ENCODE results near the gene SPRED2. TPM values are rescaled to one million over a fixed set of nuclear protein-coding genes. Genes with fewer than 3 reads are reported as not detected.
A peak's percentile ranks its signal among the peaks of the same experiment; 100 is the strongest.

SPRED2 gene
- total RNA-seq, 4 donors from 2014 or later: 15.6 to 63.0 (median 44.8) TPM

DNA sequence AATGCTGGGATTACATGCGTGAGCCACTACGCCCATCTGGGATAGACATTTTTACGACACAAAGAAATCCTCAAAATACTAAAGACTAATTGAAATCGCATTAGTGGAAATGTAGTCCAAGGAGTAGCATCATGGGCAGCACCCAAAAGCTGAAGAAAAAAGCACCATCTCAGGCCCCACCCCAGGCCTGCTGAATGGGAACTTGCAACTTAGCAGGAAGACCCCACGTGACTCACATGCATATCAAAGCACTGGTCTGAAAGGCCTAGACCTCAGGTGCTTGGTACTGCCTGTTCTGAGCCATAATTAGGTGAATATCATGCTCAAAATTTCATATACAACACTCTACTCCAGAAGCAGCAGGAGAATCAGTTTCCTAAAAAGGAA lies 28.9 kb downstream of the SPRED2 start:
- peak overlapping the region in 1 of 2 donors; percentile 1 for H3K27ac ChIP-seq
- no peaks in the 10 kb centered on the region for H3K9me3 ChIP-seq
- intact Hi-C loops (cut with DNase I; ENCODE audit: low total_unique reads): no loop called here
- peaks cover 0 to 4% of the 10 kb centered on the region in 2 donors for H3K4me1 ChIP-seq
- H3K4me3 ChIP-seq: no peak overlapping the region
- TF ChIP-seq POLR2A (IDR thresholded peaks at IDR 0.05): no peak
- TF ChIP-seq, protein P1, sequence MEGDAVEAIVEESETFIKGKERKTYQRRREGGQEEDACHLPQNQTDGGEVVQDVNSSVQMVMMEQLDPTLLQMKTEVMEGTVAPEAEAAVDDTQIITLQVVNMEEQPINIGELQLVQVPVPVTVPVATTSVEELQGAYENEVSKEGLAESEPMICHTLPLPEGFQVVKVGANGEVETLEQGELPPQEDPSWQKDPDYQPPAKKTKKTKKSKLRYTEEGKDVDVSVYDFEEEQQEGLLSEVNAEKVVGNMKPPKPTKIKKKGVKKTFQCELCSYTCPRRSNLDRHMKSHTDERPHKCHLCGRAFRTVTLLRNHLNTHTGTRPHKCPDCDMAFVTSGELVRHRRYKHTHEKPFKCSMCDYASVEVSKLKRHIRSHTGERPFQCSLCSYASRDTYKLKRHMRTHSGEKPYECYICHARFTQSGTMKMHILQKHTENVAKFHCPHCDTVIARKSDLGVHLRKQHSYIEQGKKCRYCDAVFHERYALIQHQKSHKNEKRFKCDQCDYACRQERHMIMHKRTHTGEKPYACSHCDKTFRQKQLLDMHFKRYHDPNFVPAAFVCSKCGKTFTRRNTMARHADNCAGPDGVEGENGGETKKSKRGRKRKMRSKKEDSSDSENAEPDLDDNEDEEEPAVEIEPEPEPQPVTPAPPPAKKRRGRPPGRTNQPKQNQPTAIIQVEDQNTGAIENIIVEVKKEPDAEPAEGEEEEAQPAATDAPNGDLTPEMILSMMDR (IDR thresholded peaks at IDR 0.05): no peak
- H3K36me3 ChIP-seq: no peaks in the 10 kb centered on the region
- no peak for DNase-seq
- no peaks in the 10 kb centered on the region for H3K27me3 ChIP-seq

DNA sequence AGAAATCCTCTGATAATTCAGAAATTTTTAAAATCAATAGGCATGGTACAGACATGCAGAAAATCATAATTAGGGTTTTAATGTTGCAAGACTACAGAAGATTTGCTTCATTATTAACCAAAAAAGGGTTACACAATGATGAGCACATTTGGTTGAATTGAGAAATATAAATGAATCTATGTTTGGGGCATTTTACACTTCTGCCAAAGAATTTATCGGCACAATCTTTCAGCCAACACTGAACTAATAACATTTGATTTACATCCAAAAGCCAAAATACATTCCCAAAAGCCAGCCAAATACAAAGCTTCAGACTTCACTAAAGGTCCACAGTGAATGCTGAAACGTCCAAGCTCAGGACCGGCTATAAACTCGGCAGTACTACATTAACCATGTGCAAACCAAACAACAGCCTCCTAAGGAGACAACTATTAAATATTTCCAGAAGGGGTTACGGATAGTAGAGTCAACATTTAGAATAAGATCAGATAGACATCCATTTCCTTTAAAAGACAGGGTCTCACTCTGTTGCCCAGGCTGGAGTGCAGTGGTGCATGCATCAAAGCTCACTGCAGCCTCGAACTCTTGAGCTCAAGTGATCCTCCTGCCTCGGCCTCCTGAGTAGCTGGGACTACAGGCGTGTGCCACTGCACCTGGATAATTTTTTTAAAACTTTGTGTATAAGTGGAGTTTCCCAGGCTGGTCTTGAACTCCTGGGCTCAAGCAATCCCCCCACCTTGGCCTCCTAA lies 29.4 kb downstream of the SPRED2 start:
- Histone ChIP-seq H3K9me3 (no peaks in the 10 kb centered on the region), H3K4me1 (peaks cover 0 to 4% of the 10 kb centered on the region in 2 donors), H3K27me3 (no peaks in the 10 kb centered on the region), H3K27ac (no peak overlapping the region), H3K36me3 (no peaks in the 10 kb centered on the region), H3K4me3 (no peak overlapping the region)
- TF ChIP-seq POLR2A (IDR thresholded peaks at IDR 0.05): no peak
- TF ChIP-seq, protein P1 (IDR thresholded peaks at IDR 0.05): no peak
- no peak for DNase-seq
- intact Hi-C loops (cut with DNase I; ENCODE audit: low total_unique reads): no loop called here

DNA sequence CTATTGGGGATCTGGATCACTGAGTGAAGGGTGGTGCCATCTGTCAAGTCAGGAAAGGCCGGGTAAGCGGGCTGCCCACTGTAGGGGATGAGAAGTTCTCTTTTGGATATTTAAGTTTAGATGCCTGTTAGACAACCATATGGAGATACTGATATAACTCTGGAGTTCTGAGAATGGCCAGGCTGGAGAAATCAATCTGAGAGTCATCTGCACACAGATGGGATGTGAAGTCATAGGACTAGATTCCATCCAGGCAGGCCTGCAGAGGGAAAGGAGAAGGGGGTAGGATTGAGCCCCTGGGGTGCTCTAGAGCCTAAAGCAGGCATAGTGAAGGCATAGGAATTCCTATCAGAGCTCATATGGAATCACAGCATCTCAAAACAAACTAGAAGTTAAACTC lies 30.1 kb downstream of the SPRED2 start:
- Histone ChIP-seq H3K4me1 (peaks cover 0 to 4% of the 10 kb centered on the region in 2 donors), H3K27me3 (no peaks in the 10 kb centered on the region), H3K4me3 (no peak overlapping the region), H3K36me3 (no peaks in the 10 kb centered on the region), H3K27ac (no peak overlapping the region), H3K9me3 (no peaks in the 10 kb centered on the region)
- DNase-seq: no peak
- intact Hi-C loops (cut with DNase I; ENCODE audit: low total_unique reads): no loop called here
- no peak for TF ChIP-seq POLR2A (IDR thresholded peaks at IDR 0.05)
- TF ChIP-seq, protein P1 (IDR thresholded peaks at IDR 0.05): no peak

DNA sequence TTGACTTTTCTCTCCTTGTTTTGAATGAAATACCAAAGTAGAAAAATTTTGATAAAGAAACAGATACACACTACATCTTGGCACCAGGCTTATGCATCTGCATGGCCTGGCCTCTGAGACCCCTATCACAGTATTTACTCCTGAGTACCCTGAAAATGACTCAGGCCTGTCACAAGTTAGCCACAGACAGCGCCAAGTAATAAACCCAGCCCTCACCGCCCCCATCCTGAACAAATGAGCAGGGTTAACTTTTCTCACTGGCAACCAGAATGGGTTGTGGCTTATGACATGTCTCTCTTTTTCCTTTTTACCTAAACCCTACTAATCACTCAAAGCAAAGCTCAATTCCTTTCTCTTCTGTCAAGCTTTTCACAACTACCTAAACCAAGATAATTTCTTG lies 35.3 kb downstream of the SPRED2 start:
- peak overlapping the region in 1 of 2 donors; percentile 10 for H3K27ac ChIP-seq
- no peaks in the 10 kb centered on the region for H3K27me3 ChIP-seq
- H3K36me3 ChIP-seq: no peaks in the 10 kb centered on the region
- DNase-seq: no peak
- TF ChIP-seq, protein P1 (IDR thresholded peaks at IDR 0.05): no peak
- TF ChIP-seq POLR2A (IDR thresholded peaks at IDR 0.05): no peak
- intact Hi-C loops (cut with DNase I; ENCODE audit: low total_unique reads): no loop called here
- H3K4me1 ChIP-seq: peaks cover 0 to 7% of the 10 kb centered on the region in 2 donors
- H3K9me3 ChIP-seq: no peaks in the 10 kb centered on the region
- no peak overlapping the region for H3K4me3 ChIP-seq

DNA sequence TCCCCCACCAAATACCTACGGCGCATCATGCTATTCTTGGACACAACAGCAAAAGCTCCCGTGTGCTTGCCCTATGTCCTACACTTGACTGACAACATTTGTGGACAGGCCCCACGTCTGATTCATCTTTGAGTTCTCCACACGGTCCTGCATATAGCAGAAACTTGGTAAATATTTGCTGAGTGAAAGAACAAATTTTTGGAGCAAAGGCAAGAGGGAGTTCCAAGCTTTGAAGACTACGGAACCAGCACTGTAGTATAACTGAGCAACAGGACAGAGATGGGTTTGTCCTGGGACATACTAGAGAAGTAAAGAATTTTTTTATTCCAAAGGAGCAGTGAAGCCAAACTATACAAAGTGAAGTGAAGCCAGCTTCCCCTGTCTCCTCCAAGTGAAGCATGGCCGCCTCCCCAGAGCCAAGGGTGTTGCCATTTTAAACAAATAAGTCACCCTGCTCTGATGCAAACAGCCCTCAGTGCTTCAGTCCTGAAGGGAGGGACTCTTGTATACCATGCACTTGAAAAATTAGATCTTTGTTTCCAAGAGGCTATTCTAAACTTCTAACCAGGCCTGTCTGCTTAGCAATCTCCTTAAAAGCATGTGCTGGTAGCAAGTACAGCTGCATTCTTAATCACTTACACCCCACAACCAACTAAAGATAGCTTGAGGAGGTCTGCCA lies 35.9 kb downstream of the SPRED2 start:
- TF ChIP-seq, protein P1 (IDR thresholded peaks at IDR 0.05): no peak
- no peak for TF ChIP-seq POLR2A (IDR thresholded peaks at IDR 0.05)
- Histone ChIP-seq H3K27me3 (no peaks in the 10 kb centered on the region), H3K4me3 (no peak overlapping the region), H3K36me3 (no peaks in the 10 kb centered on the region), H3K9me3 (no peaks in the 10 kb centered on the region), H3K4me1 (peaks cover 0 to 7% of the 10 kb centered on the region in 2 donors), H3K27ac (no peak overlapping the region)
- DNase-seq: no peak
- intact Hi-C loops (cut with DNase I; ENCODE audit: low total_unique reads): no loop called here

Data from uterus (tissue), 4 donors.